Activated CD4-positive, alpha-beta T cell treated with anti-CD3 and anti-CD28 coated beads, Interleukin-2, Interleukin-4, amounts not matched to agents 100 ng/mL and 50 ng/mL, durations not matched to agents 16 hours and 8 hours (primary cell): ENCODE measurements around the gene SCN7A.

Experiments used
- DNase-seq: peaks from one replicate; pipeline ENCODE4 v3.0.0-alpha.2; 2020; ENCODE audit warnings: low spot score

SCN7A gene

DNA sequence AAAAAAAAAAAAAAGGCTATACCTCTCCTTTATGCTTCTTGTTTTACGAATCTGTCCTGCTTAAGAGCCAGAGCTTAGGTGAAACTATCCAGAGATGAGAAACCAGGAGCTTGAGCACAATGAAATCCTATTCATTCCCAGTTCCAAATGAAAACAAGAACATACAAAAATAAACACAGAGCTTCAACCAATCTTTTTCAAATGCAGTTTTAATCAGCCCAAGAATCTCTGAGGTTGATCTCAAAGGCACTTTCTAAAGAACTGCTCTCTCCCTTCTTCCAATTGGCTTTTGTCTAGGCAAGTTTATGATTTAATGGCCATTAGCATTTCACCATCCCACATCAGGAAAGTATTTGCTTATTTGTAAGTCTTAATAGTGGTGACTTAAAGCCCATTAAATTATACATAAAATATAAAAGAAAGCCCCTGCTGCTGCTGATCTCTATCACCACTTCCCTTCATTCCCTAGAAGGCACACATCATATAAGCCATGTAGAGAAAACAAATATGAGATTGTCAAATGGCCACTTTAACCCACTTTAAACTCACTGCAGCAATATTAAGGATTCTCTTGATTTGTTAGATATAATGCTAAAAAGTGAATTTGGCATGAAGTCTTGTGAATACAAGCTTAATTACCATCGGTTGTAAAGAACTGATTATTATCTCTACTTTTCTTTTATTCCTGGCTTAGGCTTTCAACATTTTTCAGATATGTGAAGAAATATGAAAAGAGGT, 89.0 kb downstream of the SCN7A start:
- DNase-seq, result no peak

DNA sequence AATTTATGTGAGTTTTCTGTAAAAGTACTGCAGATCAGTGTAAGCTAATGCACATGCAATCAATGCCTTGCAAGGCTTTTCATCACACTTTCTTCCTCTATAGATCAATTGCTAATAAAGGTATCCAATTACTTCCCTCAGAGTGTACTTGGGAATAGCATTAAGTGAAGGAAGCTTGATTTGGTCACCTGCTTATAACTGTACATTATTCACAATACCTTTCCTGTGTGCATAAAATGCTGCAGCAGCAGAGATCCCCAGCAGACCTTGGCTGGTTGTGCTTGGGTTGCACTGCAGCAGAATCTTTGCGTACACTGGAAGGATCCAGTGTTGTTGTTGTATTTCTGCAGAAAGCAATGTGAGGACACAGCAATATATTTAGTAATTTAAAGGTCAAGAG, 99.8 kb downstream of the SCN7A start:
- no peak for DNase-seq

DNA sequence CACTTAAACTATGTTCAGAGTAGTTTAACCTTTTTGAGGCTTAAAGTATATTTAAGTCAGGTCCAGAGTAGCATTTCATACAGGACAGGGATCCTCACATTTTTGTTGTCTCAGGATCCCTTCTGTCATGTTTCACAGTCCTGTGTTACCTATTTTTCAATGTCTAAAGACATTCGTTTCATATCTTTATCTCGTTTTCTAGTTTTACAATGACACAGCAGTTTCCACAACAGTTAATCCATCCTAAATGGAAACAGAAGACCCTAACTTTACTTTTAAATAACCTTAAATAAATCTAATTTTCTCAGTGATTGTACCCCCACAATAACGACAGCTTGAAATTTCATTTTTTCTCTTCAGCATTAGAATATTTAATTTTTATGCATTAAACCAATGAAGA, 101.0 kb downstream of the SCN7A start:
- no peak for DNase-seq

DNA sequence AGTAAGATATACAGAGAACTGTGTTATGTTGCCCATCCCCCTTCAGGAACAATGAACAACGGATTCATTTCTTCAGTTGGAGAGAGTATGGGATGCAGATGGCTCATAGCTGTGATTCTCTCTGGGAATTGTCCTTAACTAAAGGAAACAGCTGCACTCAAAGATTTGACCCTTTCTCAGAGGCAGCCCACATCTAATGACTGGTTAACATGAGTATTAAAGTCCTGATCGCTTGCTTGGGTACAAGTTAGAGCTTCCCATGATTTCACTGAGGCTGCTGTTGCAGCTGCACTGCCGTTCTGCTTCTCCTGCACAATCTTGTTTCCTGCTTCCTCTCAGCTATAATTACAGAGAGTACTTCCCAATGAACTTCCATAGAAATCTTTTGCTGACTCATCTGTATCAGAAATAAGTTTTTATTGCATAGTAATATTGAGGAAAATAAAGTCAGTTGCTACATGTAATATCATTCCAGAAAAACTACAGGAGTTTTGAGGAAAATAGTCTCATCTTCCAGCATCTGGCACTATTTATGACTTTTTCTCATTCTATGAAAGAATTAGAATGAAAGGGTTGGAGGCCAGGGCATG, 105.5 kb downstream of the SCN7A start:
- no peak for DNase-seq

GRCh38 chr2:166385313-166385712, 108.7 kb downstream of the SCN7A start:
- no peak for DNase-seq

DNA sequence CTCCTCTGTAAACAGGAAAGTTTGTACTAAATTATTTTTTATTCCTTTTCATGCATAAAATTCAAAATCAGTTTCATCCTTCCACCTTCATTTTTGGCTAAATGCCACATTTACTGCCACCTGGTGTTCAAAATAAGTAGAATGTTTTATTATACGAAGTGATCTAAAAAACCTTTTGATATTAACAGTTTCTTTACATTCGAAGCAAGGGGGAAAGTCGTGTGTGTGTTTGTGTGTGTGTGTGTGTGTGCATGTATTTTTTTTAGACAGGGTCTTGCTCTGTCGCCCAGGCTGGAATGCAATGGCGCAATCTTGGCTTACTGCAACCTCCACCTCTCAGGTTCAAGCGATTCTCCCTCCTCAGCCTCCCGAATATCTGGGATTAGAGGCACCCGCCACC, 109.3 kb downstream of the SCN7A start:
- peak; percentile 4 for DNase-seq

- DNase-seq, result no peak
Observed at GRCh38 chr2:166382448-166382847, 111.6 kb downstream of the SCN7A start.

DNA sequence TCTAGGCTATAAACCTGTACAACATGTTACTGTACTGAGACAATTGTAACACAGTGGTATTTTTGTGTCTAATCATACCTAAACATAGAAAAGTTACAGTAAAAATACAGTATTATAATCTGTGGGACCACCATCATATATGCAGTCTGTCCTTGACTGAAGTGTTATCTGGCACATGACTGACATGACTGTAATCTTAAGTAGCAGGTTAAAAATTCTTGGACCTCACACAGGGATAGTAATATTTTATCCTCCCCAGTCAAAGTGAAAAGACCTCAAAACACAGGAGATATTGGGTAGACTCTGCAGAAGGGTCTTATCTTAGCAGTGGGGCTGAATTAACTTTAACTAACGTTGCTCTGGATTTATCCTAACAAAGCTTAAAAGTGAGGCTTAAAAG, 113.4 kb downstream of the SCN7A start:
- DNase-seq, result no peak

- DNase-seq, result no peak
Observed at GRCh38 chr2:166376873-166377272, 117.2 kb downstream of the SCN7A start.

DNA sequence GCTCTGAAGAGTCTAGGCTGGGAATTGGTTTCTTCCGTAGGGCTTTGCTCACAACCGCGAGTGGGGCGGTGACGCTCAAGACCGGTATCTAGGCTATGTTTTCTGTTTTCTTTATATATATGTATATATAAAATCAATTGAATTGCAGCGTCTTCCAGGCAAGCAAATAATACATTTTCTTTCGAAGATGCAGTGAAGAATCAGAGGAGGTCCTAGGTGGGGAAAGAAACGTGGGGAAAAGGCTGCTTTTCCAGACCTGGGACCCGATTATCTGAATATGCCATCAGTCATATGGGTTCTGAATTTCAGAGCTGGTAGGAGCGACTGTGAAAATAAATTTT, 117.6 kb downstream of the SCN7A start:
- no peak for DNase-seq

- peak; percentile 15 for DNase-seq
Observed at GRCh38 chr2:166375736-166376487, 118.1 kb downstream of the SCN7A start, which contains the start of gene SCN9A. SCN9A (minus strand) TSS chr2:166375944; CDS start chr2:166311756, 64,188 bp downstream.

GRCh38 chr2:166375195-166375735, 118.8 kb downstream of the SCN7A start:
- peak; percentile 4 for DNase-seq

- peak; percentile 7 for DNase-seq
Observed at GRCh38 chr2:166373951-166374350, 120.1 kb downstream of the SCN7A start.

DNA sequence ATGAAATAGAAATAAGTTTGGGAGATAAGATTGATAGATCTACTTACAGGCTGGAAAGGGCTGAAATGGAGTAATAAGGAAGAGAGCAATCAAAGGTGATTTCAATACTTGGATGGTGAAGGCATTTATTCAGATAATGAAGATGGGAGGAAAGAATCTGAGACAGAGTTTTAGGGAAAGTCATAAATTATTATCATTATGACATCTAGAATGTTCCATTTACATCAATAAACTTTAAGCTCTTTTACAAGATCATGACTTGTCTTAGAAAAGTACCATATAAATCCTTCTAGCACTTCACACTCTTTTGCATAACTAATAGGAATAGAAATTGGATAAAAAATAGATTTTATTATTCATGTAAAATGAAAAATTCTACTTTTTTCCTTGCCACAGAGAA, 120.5 kb downstream of the SCN7A start:
- DNase-seq, result no peak

DNA sequence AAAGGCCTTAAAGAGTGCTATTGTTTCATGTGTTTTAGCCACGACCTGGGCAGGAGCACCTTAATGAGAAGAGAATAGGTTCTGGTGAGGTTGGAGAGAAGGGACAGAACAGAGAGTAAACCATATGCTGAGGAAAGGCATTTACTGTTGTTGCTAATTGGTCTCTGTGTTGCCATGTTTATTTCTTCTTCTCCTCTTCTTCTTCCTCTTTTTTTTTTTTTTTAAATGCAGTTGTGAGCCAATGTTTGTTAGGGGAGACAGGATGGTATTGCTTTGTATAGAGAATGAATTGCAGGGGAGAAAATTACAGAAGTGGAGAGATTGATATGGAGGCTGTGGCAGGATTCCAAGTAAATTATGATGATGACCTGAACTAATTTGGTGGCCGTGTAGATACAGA, 120.9 kb downstream of the SCN7A start:
- no peak for DNase-seq

DNA sequence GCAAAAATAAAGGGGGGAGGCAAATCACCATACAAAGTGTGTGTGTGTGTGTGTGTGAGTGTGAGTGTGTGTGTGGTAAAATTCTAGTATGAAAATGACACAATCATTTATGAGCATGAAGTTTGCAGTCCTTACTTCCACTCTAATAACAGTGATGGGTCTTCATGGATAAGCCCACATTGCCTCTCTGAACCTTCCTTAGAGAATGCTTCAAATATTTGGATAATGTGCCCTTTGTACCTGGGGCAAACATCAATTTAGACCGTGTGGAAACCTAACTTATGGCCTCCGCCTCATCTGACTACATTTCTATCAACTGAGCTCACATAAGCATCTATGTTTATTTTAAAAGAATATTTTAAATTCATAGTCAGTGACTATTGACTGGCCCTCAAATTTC, 122.0 kb downstream of the SCN7A start:
- DNase-seq, result no peak

DNA sequence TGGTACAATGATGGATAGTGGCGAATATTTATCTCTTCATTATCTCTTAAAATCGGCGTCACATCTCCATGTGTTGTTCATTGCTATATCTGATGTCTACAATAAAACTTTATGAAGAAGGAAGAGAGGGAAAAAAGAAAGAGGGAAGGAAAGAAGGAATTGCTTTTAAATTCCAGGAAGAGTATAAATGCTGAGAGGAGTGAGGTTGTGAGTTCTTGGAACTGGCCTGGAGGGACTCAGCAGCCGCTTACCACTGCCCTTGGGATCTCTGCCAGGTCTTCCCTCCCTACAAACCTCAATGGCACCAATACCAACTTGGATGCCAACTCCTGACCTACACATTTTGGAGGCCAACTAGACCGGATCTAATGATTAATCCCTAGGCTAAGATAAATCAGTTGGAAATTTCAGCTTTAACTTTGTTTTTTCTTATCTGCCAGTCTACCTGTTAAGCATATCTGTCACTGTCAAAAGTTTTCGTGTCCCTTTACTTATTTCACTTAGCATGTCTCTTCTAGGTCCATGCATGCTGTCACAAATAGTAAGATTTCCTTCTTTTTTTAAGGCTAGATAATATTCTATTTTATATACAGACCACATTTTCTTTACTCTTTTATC, 128.1 kb downstream of the SCN7A start:
- no peak for DNase-seq

DNA sequence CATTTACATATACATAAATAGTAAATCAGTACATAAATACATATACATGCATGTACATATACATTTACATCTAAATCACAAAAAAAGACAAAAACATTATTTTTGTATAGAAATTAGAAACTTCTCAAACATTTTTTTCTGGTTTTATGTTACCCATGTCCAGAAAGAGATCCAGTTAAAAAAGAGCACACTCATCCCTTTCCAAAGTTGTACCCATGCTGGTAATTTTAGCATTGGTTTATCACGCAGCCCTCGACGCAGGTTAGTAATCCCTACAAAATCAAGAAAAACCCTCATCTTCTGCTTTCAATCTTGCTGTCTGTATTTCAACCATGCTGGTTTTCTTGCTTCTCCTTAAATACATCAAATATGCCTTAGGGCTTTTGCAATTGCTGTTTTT, 128.8 kb downstream of the SCN7A start:
- no peak for DNase-seq

DNA sequence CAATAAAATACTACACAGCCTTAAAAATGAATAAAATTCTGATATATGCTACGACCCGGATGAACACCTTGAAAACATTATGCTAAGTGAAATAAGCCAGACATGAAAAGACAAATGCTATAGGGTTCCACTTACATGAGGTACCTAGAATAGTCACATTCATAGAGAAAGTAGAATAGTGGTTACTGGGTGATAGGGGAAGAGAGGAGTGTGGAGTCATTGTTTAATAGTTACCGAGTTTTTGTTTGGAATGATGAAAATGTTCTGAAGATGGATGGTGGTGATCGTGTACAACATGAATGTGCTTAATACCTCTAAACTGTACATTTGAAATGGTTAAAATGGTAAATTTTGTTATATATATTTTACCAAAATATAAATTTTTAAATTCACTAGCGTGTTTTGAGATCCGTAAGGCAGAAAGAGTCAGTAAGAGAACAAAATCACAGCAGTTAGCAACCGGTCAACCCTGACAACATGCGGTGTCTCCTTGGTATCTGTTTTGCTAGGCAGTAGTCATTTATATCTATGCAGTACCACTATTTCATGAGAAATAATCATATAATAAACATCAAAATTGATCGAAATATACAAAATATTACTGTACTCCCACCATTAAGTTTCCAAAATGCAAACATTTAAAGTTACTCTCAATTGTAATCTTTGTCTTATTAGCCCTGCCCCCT, 129.4 kb downstream of the SCN7A start:
- no peak for DNase-seq

DNA sequence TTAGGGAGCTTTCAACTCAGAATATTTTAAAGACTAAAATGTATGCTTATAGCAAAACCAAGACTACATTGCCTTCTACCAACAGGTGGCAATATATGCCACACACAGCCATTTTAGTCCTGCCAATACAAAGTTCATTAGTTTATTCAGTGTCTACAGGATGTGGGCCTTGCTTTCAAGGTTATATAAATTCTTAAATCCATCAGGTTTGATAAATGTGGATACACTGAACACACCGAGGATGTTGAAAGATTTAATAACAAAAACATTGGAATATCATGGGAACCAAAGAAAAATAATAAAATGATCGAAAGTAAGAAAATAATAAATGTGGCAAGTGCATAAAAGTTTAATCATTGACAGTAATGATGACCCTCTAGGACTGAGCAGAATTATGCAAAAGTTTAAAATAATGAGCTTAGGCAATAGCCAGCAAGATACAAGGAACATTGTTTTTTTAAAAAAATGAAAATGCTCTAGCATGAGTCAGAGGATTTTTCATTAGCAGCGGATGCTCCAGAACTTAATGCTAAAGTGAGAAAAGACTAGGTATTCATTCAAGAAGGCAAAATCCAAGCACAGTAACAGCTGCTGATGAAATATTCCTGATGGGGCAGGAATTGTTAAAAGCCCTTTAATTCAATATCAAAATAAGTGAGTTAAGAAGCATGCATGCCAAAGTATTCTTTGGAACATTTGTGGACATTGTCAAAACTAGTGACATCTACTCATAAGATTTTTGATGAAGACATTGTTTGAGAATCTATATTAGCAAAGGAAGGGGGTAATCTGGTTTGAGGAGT, 132.5 kb downstream of the SCN7A start:
- DNase-seq, result no peak

DNA sequence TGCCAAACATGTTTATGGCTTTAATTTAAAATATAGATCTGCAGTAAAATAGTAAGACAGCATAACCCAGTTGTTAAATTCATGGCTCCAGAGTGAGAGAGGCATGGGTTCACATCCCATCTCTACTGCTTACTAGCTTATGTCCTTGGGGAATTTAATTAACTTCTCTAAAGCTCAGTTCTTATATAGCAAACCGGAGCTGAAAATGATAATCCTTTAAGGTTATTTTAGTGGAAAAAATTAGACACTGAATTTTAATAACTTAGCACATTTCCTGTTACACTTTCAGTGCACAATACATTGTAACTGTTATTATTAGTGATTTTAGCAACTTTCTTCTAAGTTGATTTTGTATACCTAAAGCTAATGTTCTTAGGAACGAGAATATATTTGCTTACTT, 133.1 kb downstream of the SCN7A start:
- DNase-seq, result no peak
